Endometrial microvascular endothelial cells (primary cell): ENCODE results near the gene PTPN14. TPM values are rescaled to one million over a fixed set of nuclear protein-coding genes. Genes with fewer than 3 reads are reported as not detected.

Experiments used
- in situ Hi-C: cut with HindIII; loops from 2 replicates; pipeline ENCODE4 v1.10.0; 2017; ENCODE audit warnings: low sequenced_read_pairs, low pct_unique_long_range_greater_than_20kb; ENCODE audit errors: inconsistent ontology term
- total RNA-seq: library from RNA; depleted of rRNA; stranded (reverse); fragments of >200 nt; gene quantifications from one replicate; pipeline ENCODE4 v1.2.3, GENCODE V29; 2015; ENCODE audit errors: inconsistent ontology term

Gene PTPN14
- total RNA-seq, 1 donor from 2014 or later: 63.4 TPM

GRCh38 chr1:214337511-214337910 is 213.9 kb downstream of the PTPN14 start:
- in situ Hi-C loops: loop anchor here (25.0 kb wide), 1 partner anchor 250 kb away; no protein-coding TSS in a partner anchor

GRCh38 chr1:214337015-214337414 is 214.4 kb downstream of the PTPN14 start:
- in situ Hi-C loops: loop anchor here (25.0 kb wide), 1 partner anchor 250 kb away; no protein-coding TSS in a partner anchor

GRCh38 chr1:214335567-214335966 is 215.8 kb downstream of the PTPN14 start:
- in situ Hi-C loops: loop anchor here (25.0 kb wide), 1 partner anchor 252 kb away; no protein-coding TSS in a partner anchor

GRCh38 chr1:214332946-214333798 is 218.2 kb downstream of the PTPN14 start:
- in situ Hi-C loops: loop anchor here (25.0 kb wide), 1 partner anchor 254 kb away; no protein-coding TSS in a partner anchor

GRCh38 chr1:214331827-214332423 is 219.5 kb downstream of the PTPN14 start:
- in situ Hi-C loops: loop anchor here (25.0 kb wide), 1 partner anchor 255 kb away; no protein-coding TSS in a partner anchor

- in situ Hi-C loops: loop anchor here (25.0 kb wide), 1 partner anchor 256 kb away; no protein-coding TSS in a partner anchor
Observed at GRCh38 chr1:214331180-214331579, 220.2 kb downstream of the PTPN14 start.

GRCh38 chr1:214330715-214331114 is 220.7 kb downstream of the PTPN14 start:
- in situ Hi-C loops: loop anchor here (25.0 kb wide), 1 partner anchor 257 kb away; no protein-coding TSS in a partner anchor

GRCh38 chr1:214330222-214330621 is 221.2 kb downstream of the PTPN14 start:
- in situ Hi-C loops: loop anchor here (25.0 kb wide), 1 partner anchor 257 kb away; no protein-coding TSS in a partner anchor

GRCh38 chr1:214329470-214330220 is 221.8 kb downstream of the PTPN14 start:
- in situ Hi-C loops: loop anchor here (25.0 kb wide), 1 partner anchor 258 kb away; no protein-coding TSS in a partner anchor

GRCh38 chr1:214328770-214329469 is 222.5 kb downstream of the PTPN14 start:
- in situ Hi-C loops: loop anchor here (25.0 kb wide), 1 partner anchor 258 kb away; no protein-coding TSS in a partner anchor

GRCh38 chr1:214327514-214327913 is 223.9 kb downstream of the PTPN14 start:
- in situ Hi-C loops: loop anchor here (25.0 kb wide), 1 partner anchor 260 kb away; no protein-coding TSS in a partner anchor

- in situ Hi-C loops: loop anchor here (25.0 kb wide), 1 partner anchor 261 kb away; no protein-coding TSS in a partner anchor
Observed at GRCh38 chr1:214326406-214326805, 225.0 kb downstream of the PTPN14 start.

GRCh38 chr1:214324896-214325800 is 226.3 kb downstream of the PTPN14 start:
- in situ Hi-C loops: loop anchor here (25.0 kb wide), 1 partner anchor 262 kb away; no protein-coding TSS in a partner anchor

GRCh38 chr1:214321705-214322453 is 229.5 kb downstream of the PTPN14 start:
- in situ Hi-C loops: no loop called here

GRCh38 chr1:214319938-214320337 is 231.5 kb downstream of the PTPN14 start:
- in situ Hi-C loops: no loop called here

GRCh38 chr1:214318956-214319736 is 232.3 kb downstream of the PTPN14 start:
- in situ Hi-C loops: no loop called here
